Esophagus (tissue), 2 donors: Measurements from ENCODE around the gene MED7. TPM values are rescaled to one million over a fixed set of nuclear protein-coding genes. Genes with fewer than 3 reads are reported as not detected.

Source experiments
- H3K27ac ChIP-seq, 2 donors: one replicate each; pipeline ENCODE4 v1.5.1; 2013; ENCODE audit warnings: low read depth in 2 of 2, mild to moderate bottlenecking in 2 of 2, inconsistent platforms in 1 of 2, low read length in 1 of 2, moderate library complexity in 1 of 2
- H3K27me3 ChIP-seq, 2 donors: one replicate each; pipeline ENCODE4 v1.6.1; 2013; ENCODE audit warnings: low read length in 2 of 2, control low read depth in 1 of 2, mild to moderate bottlenecking in 1 of 2; ENCODE audit not compliant: insufficient read depth in 2 of 2, control insufficient read depth in 1 of 2
- H3K36me3 ChIP-seq, 2 donors: one replicate each; pipeline ENCODE4 v1.6.1; 2013; ENCODE audit warnings: low read length in 1 of 2; ENCODE audit not compliant: control insufficient read depth in 2 of 2, insufficient read depth in 2 of 2
- H3K4me1 ChIP-seq, 2 donors: one replicate each; pipeline ENCODE4 v1.6.1; 2013; ENCODE audit warnings: low read length in 1 of 2; ENCODE audit not compliant: control insufficient read depth in 2 of 2, insufficient read depth in 2 of 2
- H3K4me3 ChIP-seq, 2 donors: one replicate each; pipeline ENCODE4 v1.5.1; 2013; ENCODE audit warnings: low read length in 2 of 2, mild to moderate bottlenecking in 2 of 2, low read depth in 1 of 2, moderate library complexity in 1 of 2
- H3K9me3 ChIP-seq, 2 donors: one replicate each; pipeline ENCODE4 v1.6.1; 2013; ENCODE audit warnings: mild to moderate bottlenecking in 2 of 2, low read depth in 1 of 2, low read length in 1 of 2, moderate library complexity in 1 of 2; ENCODE audit not compliant: control insufficient read depth in 2 of 2, insufficient read depth in 1 of 2
- WGBS, 2 donors: extraction: QIAGEN DNeasy Blood & Tissue Kit; methylation state at CpG; one replicate each; pipeline ENCODE4 v1.1.7; 2013; 5-methylcytosine and 5-hydroxymethylcytosine counted together
- polyA plus RNA-seq, 2 donors: library from polyadenylated mRNA; stranded (reverse); fragments of 200-250 nt; gene quantifications; one replicate each; pipeline ENCODE4 v1.2.3, GENCODE V29; 2013
- donor health status: healthy with polysubstance abuse.
- donor health status: Bipolar disorder and iron deficiency.

MED7 gene
- polyA plus RNA-seq, 2 donors: 7.4 to 8.2 TPM

DNA sequence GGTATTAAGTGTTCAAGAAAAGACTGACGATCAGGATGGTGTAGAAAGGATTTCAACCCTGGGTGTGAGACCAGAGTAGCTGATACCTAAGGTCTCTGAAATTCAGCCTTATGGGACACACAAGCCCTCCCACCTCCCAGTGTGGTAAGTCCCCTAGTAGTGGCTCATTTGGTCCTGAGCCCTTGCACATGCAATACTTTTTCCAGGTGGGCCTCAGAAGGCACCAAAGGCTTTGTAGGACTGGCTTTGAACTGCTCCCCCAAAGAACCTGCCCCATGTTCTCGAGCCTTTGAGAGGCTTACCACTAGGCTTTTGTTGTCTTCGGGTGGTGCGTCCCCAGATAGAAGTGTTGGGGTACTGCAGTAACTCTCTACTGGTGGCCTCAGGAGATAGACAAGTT lies 22.6 kb upstream of the MED7 start:
- Histone ChIP-seq H3K27me3 (no peaks in the 10 kb centered on the region), H3K4me3 (no peak overlapping the region), H3K36me3 (no peaks in the 10 kb centered on the region), H3K9me3 (no peaks in the 10 kb centered on the region), H3K4me1 (no peaks in the 10 kb centered on the region), H3K27ac (no peak overlapping the region)
- WGBS, 2 donors: 85 to 86% methylated on average over 4 of the region's 4 CpGs

DNA sequence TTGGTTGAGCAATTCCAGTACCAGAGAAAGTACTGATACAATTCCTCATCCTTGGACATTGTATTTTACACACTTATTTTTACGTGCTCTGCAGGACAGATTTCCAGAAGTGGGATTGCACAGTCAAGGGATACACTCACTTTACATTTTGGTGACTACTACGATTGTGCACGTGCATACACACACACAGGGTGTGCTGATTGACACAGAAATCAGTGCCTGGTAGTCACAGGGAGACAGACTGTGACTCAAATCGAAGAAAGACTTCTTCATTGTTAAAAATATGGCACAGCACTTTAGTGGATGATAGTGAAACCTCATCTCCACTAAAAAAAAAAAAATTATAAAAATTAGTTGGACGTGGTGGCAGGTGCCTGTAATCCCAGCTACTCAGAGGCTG lies 21.9 kb upstream of the MED7 start:
- Histone ChIP-seq H3K4me3 (no peak overlapping the region), H3K9me3 (no peaks in the 10 kb centered on the region), H3K4me1 (no peaks in the 10 kb centered on the region), H3K27me3 (no peaks in the 10 kb centered on the region), H3K36me3 (no peaks in the 10 kb centered on the region), H3K27ac (no peak overlapping the region)
- 77 to 79% methylated on average over 5 of the region's 5 CpGs for WGBS, 2 donors

DNA sequence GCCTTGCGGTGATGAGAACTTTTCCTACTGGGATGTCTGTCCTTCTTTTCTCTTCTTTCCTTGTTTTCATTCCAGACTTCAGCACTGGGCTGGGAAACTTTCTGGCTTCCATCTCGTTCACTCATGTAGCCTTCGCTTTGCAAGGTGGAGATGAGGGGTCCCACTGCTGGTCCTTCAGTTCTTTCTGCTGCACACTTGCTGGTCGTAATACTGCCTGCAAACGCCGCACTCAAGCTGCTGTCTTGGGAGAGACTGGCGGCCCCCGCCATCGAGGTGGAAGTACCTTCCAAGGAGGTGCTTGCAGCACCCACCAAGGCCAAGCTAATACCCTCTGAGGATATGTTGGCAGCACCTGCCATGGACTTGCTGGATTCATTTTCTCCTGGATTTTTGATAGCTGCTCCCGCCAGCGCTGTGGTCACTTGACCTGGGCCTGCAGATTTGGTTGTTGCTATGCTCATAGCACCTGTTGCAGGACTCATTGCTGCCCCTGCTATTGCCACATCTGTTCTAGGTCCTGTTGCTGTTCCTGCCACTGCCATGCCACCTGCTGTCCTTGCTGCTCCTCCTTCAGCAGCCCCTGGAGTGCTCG lies 20.4 kb upstream of the MED7 start:
- Histone ChIP-seq H3K27ac (no peak overlapping the region), H3K4me1 (no peaks in the 10 kb centered on the region), H3K27me3 (no peaks in the 10 kb centered on the region), H3K9me3 (no peaks in the 10 kb centered on the region), H3K4me3 (no peak overlapping the region), H3K36me3 (no peaks in the 10 kb centered on the region)
- whole genome bisulfite sequencing, 2 donors: 90 to 93% methylated on average over 12 of the region's 12 CpGs

DNA sequence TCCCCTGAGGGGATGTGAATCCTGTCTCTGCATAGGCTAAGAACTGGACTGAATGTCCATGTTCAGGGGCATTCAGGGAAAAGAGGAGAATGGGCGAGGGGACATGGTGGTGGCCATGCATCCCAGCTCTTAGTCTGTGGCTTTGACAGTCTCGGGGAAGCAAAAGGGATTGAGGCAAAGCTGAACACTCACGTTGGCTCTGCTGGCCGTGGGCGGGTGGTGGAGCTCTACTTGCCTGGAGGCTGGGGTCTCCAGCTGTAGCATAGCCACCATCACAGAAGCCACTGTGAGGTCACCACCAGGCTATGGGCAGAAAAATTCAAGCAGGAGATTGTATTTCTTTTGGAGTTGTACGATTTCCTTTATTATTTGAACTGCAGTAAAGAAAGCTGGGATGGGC lies 19.3 kb upstream of the MED7 start:
- Histone ChIP-seq H3K27me3 (no peaks in the 10 kb centered on the region), H3K4me3 (no peak overlapping the region), H3K4me1 (no peaks in the 10 kb centered on the region), H3K9me3 (no peaks in the 10 kb centered on the region), H3K36me3 (no peaks in the 10 kb centered on the region), H3K27ac (no peak overlapping the region)
- WGBS, 2 donors: 82 to 90% methylated on average over 6 of the region's 6 CpGs

GRCh38 chr5:157160001-157160400 lies 17.3 kb upstream of the MED7 start:
- 85 to 91% methylated on average over 4 of the region's 4 CpGs for WGBS, 2 donors
- no peak overlapping the region for H3K27ac ChIP-seq
- H3K9me3 ChIP-seq: no peaks in the 10 kb centered on the region
- no peaks in the 10 kb centered on the region for H3K27me3 ChIP-seq
- H3K4me3 ChIP-seq: no peak overlapping the region
- no peaks in the 10 kb centered on the region for H3K36me3 ChIP-seq
- H3K4me1 ChIP-seq: no peaks in the 10 kb centered on the region

DNA sequence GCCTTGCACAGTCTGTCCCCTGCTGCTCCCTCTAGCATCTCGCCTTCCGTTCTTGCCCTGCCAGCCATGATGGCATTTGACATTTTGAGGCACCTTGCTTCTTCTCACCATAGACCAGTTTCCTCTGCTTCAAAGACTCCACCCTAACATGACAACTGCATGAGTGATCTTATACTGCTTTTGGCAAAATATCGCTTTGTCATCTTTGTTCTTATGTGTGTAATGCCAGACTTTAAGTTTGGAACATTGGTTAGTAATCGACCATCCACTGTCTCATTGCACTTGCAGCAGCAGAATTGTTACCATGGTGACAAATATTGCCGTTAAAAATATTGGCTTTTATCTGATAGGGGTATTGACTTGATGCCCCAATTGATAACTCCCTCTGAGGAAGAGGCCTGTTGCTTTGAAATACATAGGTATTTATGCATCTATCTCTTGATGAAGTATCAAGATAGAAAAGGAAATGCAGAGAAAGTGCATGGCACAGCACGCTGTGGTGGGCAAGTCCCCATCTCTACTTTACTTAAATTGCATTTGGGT lies 16.6 kb upstream of the MED7 start:
- no peaks in the 10 kb centered on the region for H3K9me3 ChIP-seq
- H3K4me1 ChIP-seq: no peaks in the 10 kb centered on the region
- WGBS, 2 donors: 79% methylated on average over 6 of the region's 6 CpGs
- no peaks in the 10 kb centered on the region for H3K27me3 ChIP-seq
- H3K36me3 ChIP-seq: no peaks in the 10 kb centered on the region
- no peak overlapping the region for H3K27ac ChIP-seq
- H3K4me3 ChIP-seq: no peak overlapping the region

- H3K36me3 ChIP-seq: no peaks in the 10 kb centered on the region
- no peak overlapping the region for H3K27ac ChIP-seq
- no peaks in the 10 kb centered on the region for H3K9me3 ChIP-seq
- H3K4me1 ChIP-seq: no peaks in the 10 kb centered on the region
- WGBS, 2 donors: 74% methylated on average over 1 of the region's 1 CpG
- H3K4me3 ChIP-seq: no peak overlapping the region
- no peaks in the 10 kb centered on the region for H3K27me3 ChIP-seq
Observed at GRCh38 chr5:157157293-157157891, 14.7 kb upstream of the MED7 start.

- Histone ChIP-seq H3K4me3 (no peak overlapping the region), H3K9me3 (no peaks in the 10 kb centered on the region), H3K27me3 (no peaks in the 10 kb centered on the region), H3K4me1 (no peaks in the 10 kb centered on the region), H3K27ac (no peak overlapping the region), H3K36me3 (no peaks in the 10 kb centered on the region)
- 59 to 67% methylated on average over 3 of the region's 3 CpGs for WGBS, 2 donors
Observed at GRCh38 chr5:157155297-157155696, 12.6 kb upstream of the MED7 start.

DNA sequence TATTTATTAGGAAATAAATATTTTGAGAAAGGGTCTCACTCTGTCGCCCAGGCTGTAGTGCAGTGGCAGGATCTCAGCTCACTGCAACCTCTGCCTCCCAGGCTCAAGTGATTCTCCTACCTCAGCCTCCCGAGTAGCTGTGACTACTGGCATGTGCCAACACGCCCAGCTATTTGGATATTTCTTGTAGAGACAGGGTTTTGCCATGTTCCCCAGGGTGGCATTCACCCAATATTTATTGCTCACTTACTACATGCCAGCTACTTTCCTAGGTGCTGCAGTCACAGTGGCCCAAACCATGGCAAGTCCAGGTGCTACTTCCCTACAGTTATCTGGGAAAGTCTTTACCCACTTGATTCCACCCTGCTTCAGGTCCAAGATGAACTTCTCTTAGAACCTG lies 8.3 kb upstream of the MED7 start:
- H3K4me1 ChIP-seq: no peaks in the 10 kb centered on the region
- no peaks in the 10 kb centered on the region for H3K27me3 ChIP-seq
- H3K27ac ChIP-seq: no peak overlapping the region
- H3K4me3 ChIP-seq: no peak overlapping the region
- H3K9me3 ChIP-seq: no peaks in the 10 kb centered on the region
- 76 to 84% methylated on average over 3 of the region's 3 CpGs for WGBS, 2 donors
- H3K36me3 ChIP-seq: no peaks in the 10 kb centered on the region
